H1 (cell line): Measurements from ENCODE around the gene PTPN21. TPM values are rescaled to one million over a fixed set of nuclear protein-coding genes. Genes with fewer than 3 reads are reported as not detected.

ENCODE experiments used
- CTCF ChIA-PET: fragments of 300-600 bp; sonication (Branson Sonifier 250); formaldehyde crosslinking; loops from one replicate; lab custom pipeline; 2021; ENCODE audit not compliant: partially characterized antibody; lab: Charles Lee
- POLR2A ChIA-PET: fragments of 300-600 bp; sonication (Branson Sonifier 250); formaldehyde crosslinking; loops from one replicate; lab custom pipeline; 2021; ENCODE audit warnings: inconsistent platforms; ENCODE audit not compliant: partially characterized antibody; lab: Charles Lee
- DNase-seq, 2 experiments: peaks; one replicate each; pipeline versions ENCODE4 v3.0.0 to v3.0.0-alpha.2; 2010 to 2022; ENCODE audit warnings: low spot score in 2 of 2, low read depth in 1 of 2, mixed read lengths in 1 of 2
- FAIRE-seq: peaks from 2 replicates; lab custom pipeline; 2011; peaks lifted over from hg19 to GRCh38; lab: Jason Lieb, UNC
- H2AFZ ChIP-seq: 2 replicates; pipeline ENCODE4 v1.8.1; 2012; ENCODE audit warnings: low read length, inconsistent platforms
- H2AK5ac ChIP-seq: 2 replicates; pipeline ENCODE4 v1.6.1; 2013; ENCODE audit warnings: low read depth, low read length
- H2BK120ac ChIP-seq: replicated peaks from 2 replicates; pipeline ENCODE3; 2013; ENCODE audit warnings: low read depth, low read length, inconsistent platforms
- H2BK12ac ChIP-seq: 2 replicates; pipeline ENCODE4 v1.6.1; 2013; ENCODE audit warnings: low read depth, low read length
- H2BK15ac ChIP-seq: 2 replicates; pipeline ENCODE4 v1.6.1; 2013; ENCODE audit warnings: low read length
- H2BK20ac ChIP-seq: 2 replicates; pipeline ENCODE4 v1.6.1; 2013; ENCODE audit warnings: low read length
- H2BK5ac ChIP-seq: 2 replicates; pipeline ENCODE4 v1.6.1; 2013; ENCODE audit warnings: low read depth, low read length
- H3K14ac ChIP-seq: 2 replicates; pipeline ENCODE4 v1.6.1; 2013; ENCODE audit warnings: inconsistent platforms; ENCODE audit not compliant: insufficient read length
- H3K18ac ChIP-seq: 2 replicates; pipeline ENCODE4 v1.6.1; 2013; ENCODE audit warnings: low read length; ENCODE audit errors: extremely low read depth
- H3K23ac ChIP-seq: 2 replicates; pipeline ENCODE4 v1.6.1; 2013; ENCODE audit warnings: inconsistent platforms; ENCODE audit not compliant: insufficient read length
- H3K23me2 ChIP-seq: 2 replicates; pipeline ENCODE4 v1.6.1; 2013; ENCODE audit warnings: low read depth, low read length
- H3K27ac ChIP-seq: 2 replicates; pipeline ENCODE4 v1.6.1; 2011; ENCODE audit warnings: low read depth, low read length, inconsistent platforms
- H3K27me3 ChIP-seq, 4 experiments: replicated peaks in 1 of 4; 1 replicate in 1 of 4; 2 replicates in 3 of 4; pipeline versions ENCODE4 v1.6.1 to v1.8.1; 2011 to 2013; ENCODE audit warnings: low read length in 3 of 4, mild to moderate bottlenecking in 3 of 4, inconsistent platforms in 2 of 4, mixed read lengths in 2 of 4, moderate library complexity in 1 of 4; ENCODE audit not compliant: control insufficient read depth in 3 of 4, insufficient read depth in 3 of 4; ENCODE audit errors: extremely low read depth in 1 of 4
- H3K36me3 ChIP-seq, 4 experiments: 2 replicates each; pipeline versions ENCODE4 v1.6.1 to v1.8.1; 2011 to 2013; ENCODE audit warnings: mild to moderate bottlenecking in 4 of 4, low read length in 3 of 4, moderate library complexity in 2 of 4, control low read depth in 1 of 4, inconsistent platforms in 1 of 4; ENCODE audit not compliant: insufficient read depth in 4 of 4, control insufficient read depth in 2 of 4
- H3K4ac ChIP-seq: replicated peaks from 2 replicates; pipeline ENCODE3; 2013; ENCODE audit warnings: low read length, low read depth, mixed read lengths, inconsistent platforms; ENCODE audit not compliant: insufficient read length
- H3K4me1 ChIP-seq, 4 experiments: replicated peaks in 1 of 4; 1 replicate in 1 of 4; 2 replicates in 3 of 4; pipeline versions ENCODE4 v1.6.1 to v1.8.1; 2011 to 2013; ENCODE audit warnings: low read length in 3 of 4, inconsistent platforms in 2 of 4, mixed read lengths in 1 of 4; ENCODE audit not compliant: insufficient read depth in 4 of 4, control insufficient read depth in 3 of 4
- H3K4me2 ChIP-seq, 2 experiments: 2 replicates each; pipeline versions ENCODE4 v1.6.1 to v1.8.1; 2011 to 2013; ENCODE audit warnings: low read depth in 2 of 2, low read length in 2 of 2, control low read depth in 1 of 2, inconsistent platforms in 1 of 2, mild to moderate bottlenecking in 1 of 2; ENCODE audit not compliant: insufficient read depth in 1 of 2
- H3K4me3 ChIP-seq, 4 experiments: fragments of 200-600, 300-600 bp in 1 of 4; sonication (generic), shearing (Covaris generic), sonication (Bioruptor Twin) in 1 of 4; 2 replicates each; pipeline versions ENCODE4 v1.5.1 to v1.8.1; 2011 to 2016; ENCODE audit warnings: low read length in 4 of 4, low read depth in 3 of 4, control low read depth in 2 of 4, inconsistent platforms in 2 of 4, mild to moderate bottlenecking in 2 of 4, mixed read lengths in 1 of 4, moderate library complexity in 1 of 4; ENCODE audit not compliant: insufficient read depth in 2 of 4; ENCODE audit errors: extremely low read depth in 1 of 4
- H3K56ac ChIP-seq: replicated peaks from 2 replicates; pipeline ENCODE3; 2013; ENCODE audit warnings: low read depth, mild to moderate bottlenecking, mixed read lengths, low read length, inconsistent platforms; ENCODE audit not compliant: insufficient read length
- H3K79me1 ChIP-seq: 2 replicates; pipeline ENCODE4 v1.6.1; 2013; ENCODE audit warnings: low read depth, low read length, control low read depth
- H3K79me2 ChIP-seq, 2 experiments: 2 replicates each; pipeline versions ENCODE4 v1.6.1 to v1.8.1; 2012 to 2013; ENCODE audit warnings: low read length in 2 of 2, mild to moderate bottlenecking in 2 of 2, inconsistent platforms in 1 of 2; ENCODE audit not compliant: insufficient read depth in 2 of 2, control insufficient read depth in 1 of 2
- H3K9ac ChIP-seq, 4 experiments: replicated peaks in 1 of 4; 1 replicate in 1 of 4; 2 replicates in 3 of 4; pipeline versions ENCODE4 v1.6.1 to v1.8.1; 2011 to 2013; ENCODE audit warnings: low read depth in 3 of 4, low read length in 3 of 4, control low read depth in 2 of 4, mild to moderate bottlenecking in 2 of 4, moderate library complexity in 2 of 4, inconsistent platforms in 1 of 4; ENCODE audit errors: extremely low read depth in 1 of 4
- H3K9me3 ChIP-seq, 2 experiments: 2 replicates each; pipeline versions ENCODE4 v1.6.1 to v1.8.1; 2012 to 2013; ENCODE audit warnings: mild to moderate bottlenecking in 2 of 2, moderate library complexity in 2 of 2, control low read depth in 1 of 2, inconsistent platforms in 1 of 2, low read depth in 1 of 2, low read length in 1 of 2, mixed read lengths in 1 of 2; ENCODE audit not compliant: insufficient read depth in 2 of 2
- H4K20me1 ChIP-seq, 2 experiments: replicated peaks in 1 of 2; 2 replicates each; pipeline versions ENCODE3 to v1.8.1; 2011 to 2013; ENCODE audit warnings: inconsistent platforms in 2 of 2, low read length in 2 of 2, mild to moderate bottlenecking in 1 of 2; ENCODE audit not compliant: insufficient read depth in 2 of 2, control insufficient read depth in 1 of 2
- H4K5ac ChIP-seq: 2 replicates; pipeline ENCODE4 v1.6.1; 2013; ENCODE audit warnings: low read length, low read depth, mixed read lengths, inconsistent platforms; ENCODE audit not compliant: insufficient read length
- H4K8ac ChIP-seq: 2 replicates; pipeline ENCODE4 v1.8.0; 2013; ENCODE audit warnings: mild to moderate bottlenecking, moderate library complexity, low read length, inconsistent platforms; ENCODE audit not compliant: insufficient read depth; ENCODE audit errors: extremely low read depth
- H4K91ac ChIP-seq: replicated peaks from 2 replicates; pipeline ENCODE3; 2013; ENCODE audit warnings: low read length, mixed read lengths, inconsistent platforms; ENCODE audit not compliant: insufficient read length
- BRCA1 ChIP-seq: IDR thresholded peaks from 2 replicates; pipeline ENCODE4 v1.6.1; 2012; ENCODE audit warnings: low read depth, low read length, improper control_type of control experiment
- RAD21 ChIP-seq, 2 experiments: IDR thresholded peaks in 1 of 2; conservative IDR thresholded peaks in 1 of 2; 2 replicates each; pipeline ENCODE4 v1.6.1; 2011; ENCODE audit warnings: low read depth in 2 of 2, low read length in 2 of 2, improper control_type of control experiment in 1 of 2, inconsistent platforms in 1 of 2, mild to moderate bottlenecking in 1 of 2, moderate library complexity in 1 of 2
- ZNF274 ChIP-seq: IDR thresholded peaks from 2 replicates; pipeline ENCODE4 v1.7.0; 2012; ENCODE audit warnings: low read length, borderline replicate concordance; ENCODE audit errors: extremely low read depth
- WGBS, 2 experiments: shearing (Covaris generic) in 1 of 2; methylation state at CpG; one replicate each; pipeline versions ENCODE4 v1.1.6 to v1.1.7; 2013 to 2015; ENCODE audit warnings: low lambda C conversion rate in 2 of 2, mixed read lengths in 2 of 2, inconsistent platforms in 1 of 2, low coverage in 1 of 2, missing lambda C conversion rate in 1 of 2; ENCODE audit not compliant: insufficient replicate concordance in 2 of 2, insufficient coverage in 1 of 2, insufficient read length in 1 of 2; ENCODE audit errors: extremely low coverage in 1 of 2, missing lambda C conversion rate in 1 of 2; 5-methylcytosine and 5-hydroxymethylcytosine counted together
- polyA plus RNA-seq, 7 experiments: library from polyadenylated mRNA; depleted of rRNA in 3 of 7; stranded (reverse) in 5 of 7; unstranded in 2 of 7; fragments of >200 nt in 5 of 7; fragments of 200-250 nt in 2 of 7; gene quantifications; 1 replicate in 5 of 7; 2 replicates in 1 of 7; 4 replicates in 1 of 7; pipeline versions ENCODE4 v1.2.1 to v1.2.3, GENCODE V29; 2011 to 2013; ENCODE audit warnings: missing spikeins in 2 of 7, mixed read lengths in 2 of 7
- total RNA-seq: library from RNA; stranded (reverse); fragmentation: NEBNext Ultra II Directional; extraction: Animal tissue kit (Norgen Biotek cat#: 25700); gene quantifications from 2 replicates; pipeline ENCODE4 v1.2.1, GENCODE V29; 2021
- TF ChIP-seq, protein P1 (sequence below), 3 experiments: IDR thresholded peaks; 1 replicate in 2 of 3; 2 replicates in 1 of 3; pipeline versions ENCODE4 v1.5.1 to v1.6.1; 2011; ENCODE audit warnings: low read length in 3 of 3, mild to moderate bottlenecking in 3 of 3, inconsistent platforms in 2 of 3, low read depth in 1 of 3, moderate library complexity in 1 of 3; ENCODE audit not compliant: insufficient read depth in 1 of 3; ENCODE audit errors: control extremely low read depth in 1 of 3

PTPN21 gene
- total and polyA plus RNA-seq, 2 of the 8 experiments (the other 6 are each of a cell fraction or from before 2014, with no cell fraction given), result 6.5 to 16.1 TPM

DNA sequence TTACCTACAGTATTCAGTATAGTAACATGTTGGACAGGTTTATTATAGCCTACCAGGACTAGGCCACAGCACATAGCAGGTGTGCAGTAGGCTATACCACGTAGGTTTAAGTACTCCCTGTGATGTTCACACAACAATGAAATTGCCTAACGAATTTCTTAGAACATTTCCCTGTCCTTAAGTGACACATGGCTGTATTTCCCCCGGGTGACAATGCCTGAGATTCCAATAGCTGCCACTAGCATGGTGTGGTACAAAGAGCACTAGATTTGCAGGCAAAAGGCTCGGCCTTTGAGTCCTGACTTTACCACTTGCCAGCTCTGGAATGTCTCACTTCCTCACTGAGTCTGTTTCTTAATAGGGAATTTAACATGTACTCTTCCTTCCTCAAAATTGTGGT, 19.7 kb downstream of the PTPN21 start:
- Histone ChIP-seq H3K4me2 (no peak overlapping the region), H3K56ac (no peak overlapping the region), H2AK5ac (no peak overlapping the region), H3K4me3 (no peak overlapping the region), H3K4me1 (peaks cover 0 to 4% (median 1%) of the 10 kb centered on the region in 4 experiments; a peak in 1 of 7 replicates), H3K23ac (no peak overlapping the region), H4K20me1 (peaks cover 0 to 2% of the 10 kb centered on the region in 2 experiments), H2BK5ac (no peak overlapping the region), H3K9ac (no peak overlapping the region), H3K4ac (no peak overlapping the region), H3K23me2 (no peaks in the 10 kb centered on the region), H3K18ac (no peak overlapping the region), H3K9me3 (no peaks in the 10 kb centered on the region), H3K14ac (no peak overlapping the region), H2BK12ac (no peak overlapping the region), H3K79me1 (no peaks in the 10 kb centered on the region), H4K5ac (no peak overlapping the region), H2BK120ac (no peak overlapping the region), H2BK15ac (no peak overlapping the region), H3K36me3 (peaks cover 0 to 5% (median 2%) of the 10 kb centered on the region in 4 experiments; a peak in 3 of 8 replicates), H2BK20ac (no peak overlapping the region), H2AFZ (no peak overlapping the region), H3K79me2 (0 out of 4 replicates have a peak, but pooled peaks cover 0 to under 1% of the 10 kb centered on the region in 2 experiments), H4K8ac (no peak overlapping the region), H3K27me3 (no peaks in the 10 kb centered on the region), H4K91ac (no peak overlapping the region), H3K27ac (no peak overlapping the region)
- FAIRE-seq (no peak), DNase-seq (no peak)
- WGBS, 2 experiments, result 91% methylated on average over 4 of the region's 4 CpGs; no CpG with 5 or more reads in 1 of the 2 experiments
- POLR2A ChIA-PET, result no interaction called here
- TF ChIP-seq BRCA1, result no peak
- peak in 1 of 2 experiments; percentile 7; a peak in 2 of 4 replicates for TF ChIP-seq RAD21 (IDR thresholded peaks at IDR 0.05 in 1 of 2, conservative IDR thresholded peaks at IDR 0.05 in 1 of 2; ENCODE audit: low read depth in 2 of 2, low read length in 2 of 2)
- no peak for TF ChIP-seq ZNF274
- TF ChIP-seq, protein P1, sequence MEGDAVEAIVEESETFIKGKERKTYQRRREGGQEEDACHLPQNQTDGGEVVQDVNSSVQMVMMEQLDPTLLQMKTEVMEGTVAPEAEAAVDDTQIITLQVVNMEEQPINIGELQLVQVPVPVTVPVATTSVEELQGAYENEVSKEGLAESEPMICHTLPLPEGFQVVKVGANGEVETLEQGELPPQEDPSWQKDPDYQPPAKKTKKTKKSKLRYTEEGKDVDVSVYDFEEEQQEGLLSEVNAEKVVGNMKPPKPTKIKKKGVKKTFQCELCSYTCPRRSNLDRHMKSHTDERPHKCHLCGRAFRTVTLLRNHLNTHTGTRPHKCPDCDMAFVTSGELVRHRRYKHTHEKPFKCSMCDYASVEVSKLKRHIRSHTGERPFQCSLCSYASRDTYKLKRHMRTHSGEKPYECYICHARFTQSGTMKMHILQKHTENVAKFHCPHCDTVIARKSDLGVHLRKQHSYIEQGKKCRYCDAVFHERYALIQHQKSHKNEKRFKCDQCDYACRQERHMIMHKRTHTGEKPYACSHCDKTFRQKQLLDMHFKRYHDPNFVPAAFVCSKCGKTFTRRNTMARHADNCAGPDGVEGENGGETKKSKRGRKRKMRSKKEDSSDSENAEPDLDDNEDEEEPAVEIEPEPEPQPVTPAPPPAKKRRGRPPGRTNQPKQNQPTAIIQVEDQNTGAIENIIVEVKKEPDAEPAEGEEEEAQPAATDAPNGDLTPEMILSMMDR (IDR thresholded peaks at IDR 0.05; ENCODE audit: control extremely low read depth in 1 of 3, insufficient read depth in 1 of 3, low read depth in 1 of 3, low read length in 3 of 3), result peak in 1 of 3 experiments; percentile 18; a peak in 1 of 4 replicates
- CTCF ChIA-PET, result interaction anchor here (1.5 to 1.7 kb wide), 2 partner anchors 12 to 14 kb away, joined by 3 to 4 read pairs; no protein-coding TSS in a partner anchor
